PC-9 (cell line): ENCODE data around the gene SDK1. TPM values are rescaled to one million over a fixed set of nuclear protein-coding genes. Genes with fewer than 3 reads are reported as not detected.

Experiments
- BruUV-seq: library from RNA; stranded (reverse); fragments of 400-500 nt; replicated peaks from 2 replicates; lab custom pipeline; 2021; lab: Mats Ljungman, UMichigan
- CTCF ChIA-PET: fragments of 300-600 bp; sonication (Branson Sonifier 250); formaldehyde crosslinking; loops from one replicate; lab custom pipeline; 2022; ENCODE audit warnings: antibody characterized with exemption; lab: Charles Lee
- POLR2A ChIA-PET: fragments of 300-600 bp; sonication (Branson Sonifier 250); formaldehyde crosslinking; loops from one replicate; lab custom pipeline; 2022; ENCODE audit warnings: antibody characterized with exemption; ENCODE audit not compliant: unreplicated experiment; lab: Charles Lee
- DNase-seq, 2 experiments: peaks; one replicate each; pipeline versions ENCODE4 v3.0.0 to v3.0.0-alpha.2; 2015 to 2022; ENCODE audit warnings: mixed read lengths in 1 of 2
- H2AFZ ChIP-seq: fragments of 200-600 bp; sonication (generic); 2 replicates; pipeline ENCODE4 v1.8.1; 2017; ENCODE audit warnings: antibody characterized with exemption
- H3F3A ChIP-seq: fragments of 200-600 bp; sonication (generic); 2 replicates; pipeline ENCODE4 v1.8.1; 2017; ENCODE audit warnings: antibody characterized with exemption, mild to moderate bottlenecking, low read depth; ENCODE audit not compliant: insufficient read depth
- H3K27ac ChIP-seq: fragments of 200-600 bp; sonication (generic); 2 replicates; pipeline ENCODE4 v1.6.1; 2016; ENCODE audit warnings: mixed run types
- H3K27me3 ChIP-seq: fragments of 200-600 bp; sonication (generic); 2 replicates; pipeline ENCODE4 v1.6.1; 2016; ENCODE audit warnings: low read depth, mixed run types; ENCODE audit not compliant: insufficient read depth
- H3K36me3 ChIP-seq: fragments of 200-600 bp; sonication (generic); 2 replicates; pipeline ENCODE4 v1.6.1; 2016; ENCODE audit warnings: low read depth, mixed run types
- H3K4me1 ChIP-seq: fragments of 200-600 bp; sonication (generic); replicated peaks from 2 replicates; pipeline ENCODE4 v1.6.1; 2016; ENCODE audit warnings: mixed run types; ENCODE audit not compliant: insufficient read depth
- H3K4me2 ChIP-seq: fragments of 200-600 bp; sonication (generic); 2 replicates; pipeline ENCODE4 v1.6.1; 2017; ENCODE audit warnings: mixed run types
- H3K4me3 ChIP-seq: fragments of 200-600 bp; sonication (generic); 2 replicates; pipeline ENCODE4 v1.6.1; 2016; ENCODE audit warnings: mixed run types
- H3K79me2 ChIP-seq: fragments of 200-600 bp; sonication (generic); 2 replicates; pipeline ENCODE4 v1.6.1; 2017; ENCODE audit warnings: low read depth, mixed run types
- H3K9me2 ChIP-seq: fragments of 200-600 bp; sonication (generic); 2 replicates; pipeline ENCODE4 v1.8.1; 2017; ENCODE audit warnings: mild to moderate bottlenecking; ENCODE audit not compliant: insufficient read depth
- H3K9me3 ChIP-seq: fragments of 200-600 bp; sonication (generic); 2 replicates; pipeline ENCODE4 v1.8.1; 2016; ENCODE audit warnings: low read depth; ENCODE audit not compliant: insufficient read depth
- H4K20me1 ChIP-seq: fragments of 200-600 bp; sonication (generic); 2 replicates; pipeline ENCODE4 v1.8.1; 2017; ENCODE audit not compliant: insufficient read depth
- EZH2 ChIP-seq: fragments of 200-600 bp; sonication (generic); IDR thresholded peaks from 2 replicates; pipeline ENCODE4 v1.8.0; 2017; ENCODE audit warnings: antibody characterized with exemption, low read depth
- intact Hi-C: fragments of 100-400 bp; cut with micrococcal nuclease; formaldehyde crosslinking; loops from one replicate; pipeline ENCODE4 v1.10.0; 2022; ENCODE audit not compliant: unreplicated experiment
- total RNA-seq: library from RNA; stranded (reverse); gene quantifications from 2 replicates; pipeline ENCODE4 v1.2.3, GENCODE V29; 2021
- TF ChIP-seq, protein P1 (sequence below): fragments of 200-600 bp; sonication (generic); conservative IDR thresholded peaks from 2 replicates; pipeline ENCODE4 v1.6.1; 2017; ENCODE audit warnings: mixed run types, antibody characterized with exemption, mild to moderate bottlenecking, moderate library complexity

SDK1 gene
- total RNA-seq, 1 experiment from 2014 or later, result not detected

DNA sequence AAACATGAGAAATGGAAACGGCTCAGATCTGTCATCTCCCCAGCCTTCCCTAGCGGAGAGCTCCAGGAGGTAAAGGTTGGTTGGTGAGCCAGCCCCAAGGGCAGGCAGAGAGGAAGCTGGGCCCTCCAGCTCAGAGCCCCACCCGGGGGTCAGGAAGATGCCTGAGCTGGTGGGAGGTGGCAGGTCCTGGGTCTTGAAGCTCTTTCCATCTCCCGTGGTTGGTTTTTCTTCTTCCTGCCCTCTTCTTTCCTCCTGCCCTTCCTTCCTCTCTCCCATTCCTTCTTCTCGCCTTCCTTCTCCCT, 996.8 kb downstream of the SDK1 start:
- Histone ChIP-seq H3K4me3 (no peak overlapping the region), H3K79me2 (no peaks in the 10 kb centered on the region), H3K4me2 (no peak overlapping the region), H3K27ac (no peak overlapping the region), H2AFZ (no peak overlapping the region), H3K27me3 (peaks cover 70% of the 10 kb centered on the region), H3K4me1 (no peaks in the 10 kb centered on the region), H3F3A (no peaks in the 10 kb centered on the region), H4K20me1 (no peaks in the 10 kb centered on the region), H3K9me3 (no peaks in the 10 kb centered on the region), H3K9me2 (no peaks in the 10 kb centered on the region), H3K36me3 (no peaks in the 10 kb centered on the region)
- ChIA-PET POLR2A (no interaction called here), CTCF (no interaction called here)
- no TSS peak for BruUV-seq
- DNase-seq, result no peak
- intact Hi-C loops, result no loop called here
- TF ChIP-seq, protein P1, sequence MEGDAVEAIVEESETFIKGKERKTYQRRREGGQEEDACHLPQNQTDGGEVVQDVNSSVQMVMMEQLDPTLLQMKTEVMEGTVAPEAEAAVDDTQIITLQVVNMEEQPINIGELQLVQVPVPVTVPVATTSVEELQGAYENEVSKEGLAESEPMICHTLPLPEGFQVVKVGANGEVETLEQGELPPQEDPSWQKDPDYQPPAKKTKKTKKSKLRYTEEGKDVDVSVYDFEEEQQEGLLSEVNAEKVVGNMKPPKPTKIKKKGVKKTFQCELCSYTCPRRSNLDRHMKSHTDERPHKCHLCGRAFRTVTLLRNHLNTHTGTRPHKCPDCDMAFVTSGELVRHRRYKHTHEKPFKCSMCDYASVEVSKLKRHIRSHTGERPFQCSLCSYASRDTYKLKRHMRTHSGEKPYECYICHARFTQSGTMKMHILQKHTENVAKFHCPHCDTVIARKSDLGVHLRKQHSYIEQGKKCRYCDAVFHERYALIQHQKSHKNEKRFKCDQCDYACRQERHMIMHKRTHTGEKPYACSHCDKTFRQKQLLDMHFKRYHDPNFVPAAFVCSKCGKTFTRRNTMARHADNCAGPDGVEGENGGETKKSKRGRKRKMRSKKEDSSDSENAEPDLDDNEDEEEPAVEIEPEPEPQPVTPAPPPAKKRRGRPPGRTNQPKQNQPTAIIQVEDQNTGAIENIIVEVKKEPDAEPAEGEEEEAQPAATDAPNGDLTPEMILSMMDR, result no peak
- TF ChIP-seq EZH2, result no peak

- H4K20me1 ChIP-seq, result no peaks in the 10 kb centered on the region
- ChIA-PET CTCF (no interaction called here), POLR2A (interaction anchor here (0.5 kb wide), 1 partner anchor 10 kb away, joined by 3 read pairs; no protein-coding TSS in a partner anchor)
- no peak overlapping the region for H3K27ac ChIP-seq
- H3K4me3 ChIP-seq, result no peak overlapping the region
- no TSS peak for BruUV-seq
- no peak overlapping the region for H2AFZ ChIP-seq
- H3K4me2 ChIP-seq, result no peak overlapping the region
- H3K9me3 ChIP-seq, result no peaks in the 10 kb centered on the region
- no peaks in the 10 kb centered on the region for H3F3A ChIP-seq
- no peaks in the 10 kb centered on the region for H3K36me3 ChIP-seq
- H3K4me1 ChIP-seq, result no peaks in the 10 kb centered on the region
- peaks cover 86% of the 10 kb centered on the region for H3K27me3 ChIP-seq
- DNase-seq, result no peak
- no peaks in the 10 kb centered on the region for H3K9me2 ChIP-seq
- intact Hi-C loops, result no loop called here
- TF ChIP-seq EZH2, result no peak
- TF ChIP-seq, protein P1, result no peak
- no peaks in the 10 kb centered on the region for H3K79me2 ChIP-seq
Measured at GRCh38 chr7:4299431-4299830, 998.4 kb downstream of the SDK1 start.

GRCh38 chr7:4302203-4302905, 1001.3 kb downstream of the SDK1 start:
- TF ChIP-seq, protein P1, result no peak
- no peak for TF ChIP-seq EZH2
- H3K9me3 ChIP-seq, result no peaks in the 10 kb centered on the region
- H3K27ac ChIP-seq, result no peak overlapping the region
- no peaks in the 10 kb centered on the region for H3F3A ChIP-seq
- CTCF ChIA-PET, result no interaction called here
- H3K4me2 ChIP-seq, result no peak overlapping the region
- no peak overlapping the region for H2AFZ ChIP-seq
- no peak for DNase-seq
- intact Hi-C loops, result no loop called here
- no peak overlapping the region for H3K4me3 ChIP-seq
- BruUV-seq, result no TSS peak
- H3K27me3 ChIP-seq, result peaks cover 100% of the 10 kb centered on the region
- H3K4me1 ChIP-seq, result no peaks in the 10 kb centered on the region
- H4K20me1 ChIP-seq, result no peaks in the 10 kb centered on the region
- no peaks in the 10 kb centered on the region for H3K9me2 ChIP-seq
- POLR2A ChIA-PET, result no interaction called here
- H3K79me2 ChIP-seq, result no peaks in the 10 kb centered on the region
- no peaks in the 10 kb centered on the region for H3K36me3 ChIP-seq
